Fibroblast of mammary gland (primary cell): ENCODE data around the gene PRKAA1.

Source experiments
- DNase-seq: peaks from one replicate; pipeline ENCODE4 v3.0.0-alpha.2; 2010; ENCODE audit warnings: low read depth
- H3K4me3 ChIP-seq: 2 replicates; pipeline ENCODE4 v1.5.1; 2011; ENCODE audit warnings: low read depth, mild to moderate bottlenecking, low read length, moderate library complexity; ENCODE audit not compliant: control insufficient read depth
- CTCF ChIP-seq: conservative IDR thresholded peaks from 2 replicates; pipeline ENCODE4 v1.5.1; 2011; ENCODE audit warnings: low read depth, low read length, inconsistent platforms; ENCODE audit not compliant: control insufficient read depth, insufficient read depth

Gene PRKAA1

GRCh38 chr5:40757400-40757799, 40.8 kb downstream of the PRKAA1 start:
- DNase-seq, result no peak

GRCh38 chr5:40755407-40756365, 42.5 kb downstream of the PRKAA1 start, which contains the start of gene TTC33:
TTC33 (minus strand) TSS chr5:40755961; CDS start chr5:40747018, 8,943 bp downstream.
- H3K4me3 ChIP-seq, result peak within 1 kb of the TSS; percentile 84
- peak; percentile 93 for DNase-seq
- TF ChIP-seq CTCF, result peak; percentile 34

More at GRCh38 chr5:40757400-40757799, 40.8 kb downstream of the PRKAA1 start:
- no peak overlapping the region for H3K4me3 ChIP-seq
- TF ChIP-seq CTCF, result no peak

- peak overlapping the region; percentile 84 for H3K4me3 ChIP-seq
- DNase-seq, result peak; percentile 82
- peak; percentile 77 for TF ChIP-seq CTCF
Observed at GRCh38 chr5:40755093-40755406, 43.1 kb downstream of the PRKAA1 start.

- H3K4me3 ChIP-seq, result peak overlapping the region; percentile 84
- DNase-seq, result peak; percentile 55
- TF ChIP-seq CTCF, result no peak
Observed at GRCh38 chr5:40754381-40755092, 43.6 kb downstream of the PRKAA1 start.

- DNase-seq, result peak; percentile 11
- no peak for TF ChIP-seq CTCF
- no peak overlapping the region for H3K4me3 ChIP-seq
Observed at GRCh38 chr5:40746703-40747102, 51.5 kb downstream of the PRKAA1 start.

GRCh38 chr5:40743771-40744170, 54.4 kb downstream of the PRKAA1 start:
- DNase-seq, result peak; percentile 19
- TF ChIP-seq CTCF, result no peak
- no peak overlapping the region for H3K4me3 ChIP-seq
